Suprapubic skin (tissue), 4 donors: ENCODE data around the gene P2RX2. TPM values are rescaled to one million over a fixed set of nuclear protein-coding genes. Genes with fewer than 3 reads are reported as not detected.

Experiments
- DNase-seq, 2 donors: peaks; one replicate each; pipeline ENCODE4 v3.0.0-alpha.2; 2019; ENCODE audit warnings: low spot score in 2 of 2
- H3K27ac ChIP-seq: fragments of 200-600 bp; sonication (generic); one replicate; pipeline ENCODE4 v1.5.1; 2019
- H3K27me3 ChIP-seq: fragments of 200-600 bp; sonication (generic); one replicate; pipeline ENCODE4 v1.5.1; 2019
- H3K36me3 ChIP-seq: fragments of 200-600 bp; sonication (generic); one replicate; pipeline ENCODE4 v1.5.1; 2019
- H3K4me1 ChIP-seq: fragments of 200-600 bp; sonication (generic); one replicate; pipeline ENCODE4 v1.5.1; 2019
- H3K4me3 ChIP-seq: fragments of 200-600 bp; sonication (generic); one replicate; pipeline ENCODE4 v1.5.1; 2019; ENCODE audit warnings: mild to moderate bottlenecking
- H3K9me3 ChIP-seq: fragments of 200-600 bp; sonication (generic); one replicate; pipeline ENCODE4 v1.5.1; 2019
- CTCF ChIP-seq, 2 donors: fragments of 200-600 bp in 1 of 2; fragments of 450-650 bp in 1 of 2; sonication (generic) in 1 of 2; IDR thresholded peaks; one replicate each; pipeline ENCODE4 v1.5.1; 2016 to 2019; ENCODE audit warnings: antibody characterized with exemption in 2 of 2, mild to moderate bottlenecking in 1 of 2, moderate library complexity in 1 of 2
- EP300 ChIP-seq: sonication (generic); formaldehyde crosslinking; IDR thresholded peaks from one replicate; pipeline ENCODE4 v1.6.1; 2017; ENCODE audit warnings: antibody characterized with exemption
- POLR2A ChIP-seq, 2 donors: fragments of 450-650 bp; IDR thresholded peaks; one replicate each; pipeline ENCODE4 v1.6.1; 2017; ENCODE audit warnings: antibody characterized with exemption in 2 of 2, mild to moderate bottlenecking in 2 of 2, moderate library complexity in 2 of 2
- POLR2AphosphoS5 ChIP-seq, 3 donors: sonication (generic); formaldehyde crosslinking; IDR thresholded peaks; one replicate each; pipeline ENCODE4 v1.6.1; 2017; ENCODE audit warnings: antibody characterized with exemption in 3 of 3
- WGBS: methylation state at CpG from one replicate; pipeline ENCODE4 v1.1.5; 2018; 5-methylcytosine and 5-hydroxymethylcytosine counted together
- total RNA-seq, 4 donors: library from RNA; depleted of rRNA; stranded (reverse); fragments of >200 nt; gene quantifications; one replicate each; pipeline ENCODE4 v1.1.0, GENCODE V29; 2016

P2RX2 gene
- total RNA-seq, 4 donors from 2014 or later = not detected

DNA sequence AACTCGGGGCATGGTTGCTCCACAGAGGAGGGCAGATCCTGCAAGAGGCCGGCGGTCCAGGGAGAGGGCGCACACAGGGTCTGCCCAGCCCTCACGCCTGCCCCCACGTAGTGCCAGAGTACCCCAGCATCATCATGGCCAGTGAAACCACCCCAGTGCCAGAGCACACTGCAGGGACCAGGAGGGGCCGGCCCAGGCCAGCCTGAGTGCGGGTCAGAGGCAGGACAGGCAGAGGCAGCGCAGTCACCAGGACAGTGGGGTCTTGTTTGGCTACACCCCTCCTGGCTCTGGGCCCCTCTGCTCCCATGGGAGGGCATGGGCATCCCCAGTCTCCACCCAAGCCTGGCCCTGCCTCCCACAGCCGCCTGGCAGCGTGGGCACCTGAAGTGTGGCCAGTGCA is 42.9 kb upstream of the P2RX2 start:
- 93% methylated on average over 8 of the region's 11 CpGs for WGBS
- H3K27me3 ChIP-seq = no peaks in the 10 kb centered on the region
- DNase-seq = no peak
- no peaks in the 10 kb centered on the region for H3K9me3 ChIP-seq
- no peak overlapping the region for H3K27ac ChIP-seq
- H3K36me3 ChIP-seq = peaks cover 83% of the 10 kb centered on the region
- TF ChIP-seq CTCF (IDR thresholded peaks at IDR 0.05) = no peak
- TF ChIP-seq POLR2AphosphoS5 (IDR thresholded peaks at IDR 0.05) = no peak
- TF ChIP-seq EP300 = no peak
- no peak for TF ChIP-seq POLR2A (IDR thresholded peaks at IDR 0.05)
- no peak overlapping the region for H3K4me3 ChIP-seq
- peaks cover 7% of the 10 kb centered on the region for H3K4me1 ChIP-seq

- no peak overlapping the region for H3K4me3 ChIP-seq
- no peak for TF ChIP-seq EP300
- TF ChIP-seq CTCF (IDR thresholded peaks at IDR 0.05) = no peak
- no peak for TF ChIP-seq POLR2AphosphoS5 (IDR thresholded peaks at IDR 0.05)
- no peak for TF ChIP-seq POLR2A (IDR thresholded peaks at IDR 0.05)
- DNase-seq = no peak
- H3K4me1 ChIP-seq = peaks cover 7% of the 10 kb centered on the region
- no peaks in the 10 kb centered on the region for H3K9me3 ChIP-seq
- no peak overlapping the region for H3K27ac ChIP-seq
- WGBS = 94% methylated on average over 7 of the region's 12 CpGs
- H3K36me3 ChIP-seq = peaks cover 79% of the 10 kb centered on the region
- no peaks in the 10 kb centered on the region for H3K27me3 ChIP-seq
Observed at GRCh38 chr12:132576701-132577100, 41.9 kb upstream of the P2RX2 start.

DNA sequence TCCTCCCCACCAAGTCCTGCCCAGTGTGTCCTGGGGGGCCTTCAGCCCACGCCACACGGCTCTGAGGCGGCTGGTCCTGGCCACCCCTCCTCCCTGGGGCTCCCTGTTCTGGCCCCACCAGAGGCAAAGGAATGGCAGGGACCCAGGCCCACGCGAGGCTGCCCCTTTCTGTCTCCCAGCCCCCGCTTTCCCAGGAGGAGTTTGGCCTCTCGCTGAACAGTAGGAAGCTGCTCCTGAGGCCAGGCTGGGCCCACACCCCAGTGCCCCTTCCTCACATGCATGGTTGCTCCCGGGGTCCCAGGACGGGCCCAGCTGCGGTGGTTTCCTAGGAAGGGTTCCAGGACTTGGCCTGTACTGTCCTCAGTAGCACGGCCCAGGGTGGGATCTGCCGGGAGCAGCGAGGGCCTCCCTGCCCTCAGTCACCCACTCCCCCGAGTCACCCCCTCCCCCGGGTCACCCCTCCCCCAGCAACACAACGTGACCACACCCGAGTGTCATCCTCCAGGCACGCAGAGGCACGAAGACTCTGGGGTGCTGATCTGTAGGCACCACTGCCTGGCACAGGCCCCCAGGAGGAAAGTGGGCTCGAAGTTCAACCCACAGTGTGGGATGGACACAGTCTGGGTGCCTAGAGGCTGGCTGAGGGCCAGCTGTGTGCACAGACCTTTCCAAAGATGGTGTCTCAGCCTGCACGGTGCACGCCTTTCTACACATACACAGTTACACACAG is 41.2 kb upstream of the P2RX2 start:
- WGBS = 88% methylated on average over 4 of the region's 22 CpGs
- peaks cover 78% of the 10 kb centered on the region for H3K36me3 ChIP-seq

GRCh38 chr12:132578118-132578517 is 40.5 kb upstream of the P2RX2 start:
- H3K9me3 ChIP-seq = no peaks in the 10 kb centered on the region
- no peak overlapping the region for H3K27ac ChIP-seq
- peaks cover 7% of the 10 kb centered on the region for H3K4me1 ChIP-seq
- 80% methylated on average over 7 of the region's 11 CpGs for WGBS
- no peak for DNase-seq
- H3K36me3 ChIP-seq = peaks cover 79% of the 10 kb centered on the region
- TF ChIP-seq CTCF (IDR thresholded peaks at IDR 0.05) = no peak
- TF ChIP-seq EP300 = no peak
- no peak for TF ChIP-seq POLR2A (IDR thresholded peaks at IDR 0.05)
- no peak for TF ChIP-seq POLR2AphosphoS5 (IDR thresholded peaks at IDR 0.05)
- no peaks in the 10 kb centered on the region for H3K27me3 ChIP-seq
- H3K4me3 ChIP-seq = no peak overlapping the region

More for the DNA sequence above, 41.2 kb upstream of the P2RX2 start:
- Histone ChIP-seq H3K27ac (no peak overlapping the region), H3K4me3 (no peak overlapping the region), H3K4me1 (peaks cover 7% of the 10 kb centered on the region), H3K9me3 (no peaks in the 10 kb centered on the region), H3K27me3 (no peaks in the 10 kb centered on the region)
- no peak for TF ChIP-seq EP300
- no peak for TF ChIP-seq POLR2A (IDR thresholded peaks at IDR 0.05)
- no peak for DNase-seq

DNA sequence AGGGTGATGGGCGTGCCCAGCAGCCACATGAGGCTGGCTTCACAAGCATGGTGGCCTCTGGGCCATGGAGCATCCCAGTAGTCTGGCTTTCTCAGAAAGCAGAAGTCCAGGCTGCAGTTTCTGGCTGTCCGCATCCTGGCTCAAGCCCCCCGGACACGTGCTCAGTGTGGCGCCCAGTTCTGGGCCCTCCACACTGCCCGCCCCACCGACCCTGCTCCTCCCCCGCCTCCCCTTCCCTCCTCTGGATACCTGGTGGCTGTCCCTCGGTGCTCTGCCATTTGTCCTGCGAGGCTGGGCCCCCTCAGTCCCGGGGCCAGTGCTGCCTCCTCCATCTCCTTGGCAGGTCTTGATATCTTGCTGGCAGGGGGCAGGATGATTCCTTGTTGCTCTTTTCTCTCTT is 39.8 kb upstream of the P2RX2 start:
- 81% methylated on average over 11 of the region's 11 CpGs for WGBS
- H3K27ac ChIP-seq = no peak overlapping the region

More for the DNA sequence above, 39.8 kb upstream of the P2RX2 start:
- H3K4me1 ChIP-seq = peaks cover 7% of the 10 kb centered on the region
- H3K4me3 ChIP-seq = no peak overlapping the region
- H3K27me3 ChIP-seq = no peaks in the 10 kb centered on the region
- H3K9me3 ChIP-seq = no peaks in the 10 kb centered on the region
- peaks cover 75% of the 10 kb centered on the region for H3K36me3 ChIP-seq
- TF ChIP-seq EP300 = no peak
- TF ChIP-seq POLR2AphosphoS5 (IDR thresholded peaks at IDR 0.05) = no peak
- no peak for TF ChIP-seq CTCF (IDR thresholded peaks at IDR 0.05)
- TF ChIP-seq POLR2A (IDR thresholded peaks at IDR 0.05) = no peak
- no peak for DNase-seq
